AG04450 (cell line): Measurements from ENCODE around the gene PLPP1. TPM values are rescaled to one million over a fixed set of nuclear protein-coding genes. Genes with fewer than 3 reads are reported as not detected.
"Not testable (repeated sequence)": the region's sequence is repeated elsewhere in the genome, so short reads cannot be mapped to it uniquely, and the experiment has no call there.

Source experiments
- CTCF ChIA-PET: fragments of 300-600, 350-600 bp; formaldehyde crosslinking; extraction: SDS; loops from one replicate; lab custom pipeline; 2022; ENCODE audit warnings: antibody characterized with exemption, inconsistent platforms; lab: Charles Lee
- POLR2A ChIA-PET: fragments of 350-600 bp; formaldehyde crosslinking; extraction: SDS; loops from one replicate; lab custom pipeline; 2021; ENCODE audit warnings: antibody characterized with exemption, inconsistent platforms; lab: Yijun Ruan, JAX
- DNase-seq: peaks from one replicate; pipeline ENCODE4 v3.0.0-alpha.2; 2011; ENCODE audit warnings: low read depth, low spot score
- H3K27ac ChIP-seq: one replicate; pipeline ENCODE4 v1.5.1; 2012; ENCODE audit warnings: low read depth, low read length, control low read depth
- H3K27me3 ChIP-seq: one replicate; pipeline ENCODE4 v1.6.0; 2012; ENCODE audit warnings: low read length; ENCODE audit not compliant: control insufficient read depth, insufficient read depth
- H3K4me3 ChIP-seq: 2 replicates; pipeline ENCODE4 v1.5.1; 2011; ENCODE audit warnings: mild to moderate bottlenecking, low read depth, low read length, control low read depth
- H3K9me3 ChIP-seq: 2 replicates; pipeline ENCODE4 v1.5.1; 2012; ENCODE audit warnings: low read length; ENCODE audit not compliant: control insufficient read depth, insufficient read depth
- polyA plus RNA-seq: library from polyadenylated mRNA; depleted of rRNA; stranded (reverse); fragments of >200 nt; gene quantifications from 2 replicates; pipeline ENCODE4 v1.2.3, GENCODE V29; 2011
- TF ChIP-seq, protein P1 (sequence below): IDR thresholded peaks from 2 replicates; pipeline ENCODE4 v1.5.1; 2011; ENCODE audit warnings: low read depth, low read length, control low read depth, inconsistent platforms

Gene PLPP1
- polyA plus RNA-seq, 1 experiment = 54.9 TPM

DNA sequence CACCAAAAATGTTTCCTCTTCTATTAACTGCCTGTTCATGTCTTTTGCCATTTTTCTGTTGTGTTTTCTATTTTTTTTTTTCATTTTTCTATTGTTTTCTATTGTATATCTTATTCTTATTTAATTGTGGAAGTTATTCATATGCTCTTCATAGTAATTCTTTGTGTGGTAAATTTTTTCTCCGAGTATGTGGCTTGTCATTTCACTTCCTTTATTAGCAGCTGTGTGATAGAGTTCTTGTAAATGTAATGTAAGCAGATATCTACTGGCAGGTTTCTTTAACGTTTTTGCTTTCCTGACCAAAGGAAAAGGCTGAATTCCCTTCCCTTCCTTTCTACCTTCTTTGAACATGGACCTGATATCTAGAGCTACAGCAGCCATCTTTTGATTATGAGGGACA lies 5.8 kb upstream of the PLPP1 start:
- TF ChIP-seq, protein P1, sequence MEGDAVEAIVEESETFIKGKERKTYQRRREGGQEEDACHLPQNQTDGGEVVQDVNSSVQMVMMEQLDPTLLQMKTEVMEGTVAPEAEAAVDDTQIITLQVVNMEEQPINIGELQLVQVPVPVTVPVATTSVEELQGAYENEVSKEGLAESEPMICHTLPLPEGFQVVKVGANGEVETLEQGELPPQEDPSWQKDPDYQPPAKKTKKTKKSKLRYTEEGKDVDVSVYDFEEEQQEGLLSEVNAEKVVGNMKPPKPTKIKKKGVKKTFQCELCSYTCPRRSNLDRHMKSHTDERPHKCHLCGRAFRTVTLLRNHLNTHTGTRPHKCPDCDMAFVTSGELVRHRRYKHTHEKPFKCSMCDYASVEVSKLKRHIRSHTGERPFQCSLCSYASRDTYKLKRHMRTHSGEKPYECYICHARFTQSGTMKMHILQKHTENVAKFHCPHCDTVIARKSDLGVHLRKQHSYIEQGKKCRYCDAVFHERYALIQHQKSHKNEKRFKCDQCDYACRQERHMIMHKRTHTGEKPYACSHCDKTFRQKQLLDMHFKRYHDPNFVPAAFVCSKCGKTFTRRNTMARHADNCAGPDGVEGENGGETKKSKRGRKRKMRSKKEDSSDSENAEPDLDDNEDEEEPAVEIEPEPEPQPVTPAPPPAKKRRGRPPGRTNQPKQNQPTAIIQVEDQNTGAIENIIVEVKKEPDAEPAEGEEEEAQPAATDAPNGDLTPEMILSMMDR = no peak
- Histone ChIP-seq H3K4me3 (no peak overlapping the region), H3K27ac (no peak overlapping the region), H3K9me3 (no peaks in the 10 kb centered on the region), H3K27me3 (no peaks in the 10 kb centered on the region)
- CTCF ChIA-PET = interaction anchor here (0.6 to 1.4 kb wide), 2 partner anchors 151 to 1197 kb away, joined by 3 to 4 read pairs; no protein-coding TSS in a partner anchor
- no peak for DNase-seq
- POLR2A ChIA-PET = no interaction called here

DNA sequence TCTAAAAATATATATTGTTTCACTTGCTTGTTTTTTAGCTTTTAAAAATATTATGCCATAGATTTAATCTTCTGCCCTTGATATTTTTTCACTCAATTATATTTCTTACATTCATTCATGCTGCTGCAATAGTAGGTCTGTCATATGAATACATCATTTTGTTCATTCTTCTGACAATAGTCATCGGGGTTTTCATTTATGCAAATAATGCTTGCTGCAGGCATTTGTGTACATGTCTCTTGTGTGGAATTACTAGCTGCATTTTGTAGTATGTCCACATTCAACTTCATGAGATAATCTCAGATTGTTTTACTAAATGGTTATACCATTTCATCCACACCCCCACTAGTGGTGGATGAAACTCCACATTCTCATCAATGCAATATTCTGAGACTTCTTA lies 5.3 kb upstream of the PLPP1 start:
- Histone ChIP-seq H3K27me3 (no peaks in the 10 kb centered on the region), H3K9me3 (no peaks in the 10 kb centered on the region), H3K4me3 (no peak overlapping the region), H3K27ac (no peak overlapping the region)
- TF ChIP-seq, protein P1 = no peak
- DNase-seq = no peak
- POLR2A ChIA-PET = no interaction called here
- CTCF ChIA-PET = interaction anchor here (0.5 to 0.6 kb wide), 2 partner anchors 138 to 1197 kb away, joined by 3 read pairs; no protein-coding TSS in a partner anchor

- H3K27me3 ChIP-seq = no peaks in the 10 kb centered on the region
- DNase-seq = no peak
- no peaks in the 10 kb centered on the region; the same call in 1 of the 2 replicates for H3K9me3 ChIP-seq
- TF ChIP-seq, protein P1 = no peak
- ChIA-PET POLR2A (no interaction called here), CTCF (no interaction called here)
- no peak overlapping the region for H3K4me3 ChIP-seq
- H3K27ac ChIP-seq = no peak overlapping the region
Observed at GRCh38 chr5:55538661-55539060, 3.9 kb upstream of the PLPP1 start.

DNA sequence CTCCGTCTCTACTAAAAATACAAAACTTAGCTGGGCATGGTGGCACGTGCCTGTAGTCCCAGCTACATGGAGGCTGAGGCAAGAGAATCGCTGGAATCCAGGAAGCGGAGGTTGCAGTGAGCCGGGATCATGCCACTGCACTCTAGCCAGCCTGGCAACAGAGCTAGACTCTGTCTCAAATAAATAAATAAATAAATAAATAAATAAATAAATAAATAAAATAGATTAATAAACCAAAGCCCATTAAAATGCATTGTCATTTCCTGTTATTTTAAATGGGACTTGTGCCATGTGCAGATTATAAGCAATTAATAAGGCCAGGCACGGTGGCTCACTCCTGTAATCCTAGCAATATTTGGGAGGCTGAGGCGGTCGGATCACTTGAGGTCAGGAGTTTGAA lies 2.6 kb upstream of the PLPP1 start:
- H3K4me3 ChIP-seq, POLR2A ChIA-PET, H3K27me3 ChIP-seq, DNase-seq, H3K9me3 ChIP-seq, H3K27ac ChIP-seq: not testable (repeated sequence)
- CTCF ChIA-PET = interaction anchor here (0.7 kb wide), 1 partner anchor 8 kb away, joined by 4 read pairs; no protein-coding TSS in a partner anchor

DNA sequence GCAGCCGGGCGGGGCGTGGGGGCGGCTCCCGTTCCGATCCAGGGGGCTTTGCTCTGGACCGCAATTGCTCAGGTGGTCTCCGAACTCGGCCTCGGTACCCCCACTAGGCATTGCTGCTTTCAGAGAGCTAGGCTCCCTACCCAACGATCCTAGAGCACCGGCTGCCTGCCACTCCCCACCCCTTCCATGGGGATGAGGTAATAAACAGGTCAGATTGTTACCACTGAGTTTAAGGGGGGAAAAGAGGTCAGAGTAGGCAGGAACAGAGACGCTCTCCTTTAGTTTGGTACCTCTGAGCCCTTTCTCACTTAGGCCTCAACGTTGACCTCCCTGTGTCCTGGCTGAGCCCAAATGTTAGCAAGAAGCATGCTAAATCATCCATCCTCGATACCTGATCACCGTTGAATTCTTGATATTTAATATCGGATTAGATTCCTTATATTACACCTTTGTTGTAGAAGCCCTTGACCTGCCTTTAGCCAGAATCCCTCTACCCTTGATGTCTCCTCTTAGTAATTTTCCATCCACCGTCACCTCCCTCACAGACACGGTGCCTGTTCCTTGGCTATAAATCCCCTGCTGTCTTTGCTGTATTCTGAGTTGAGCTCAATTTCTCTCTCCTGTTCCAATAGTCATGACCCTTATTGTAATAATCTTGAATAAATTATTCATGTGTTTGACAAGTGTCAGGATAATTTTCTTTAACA lies 588 bp upstream of the PLPP1 start:
- Histone ChIP-seq H3K4me3 (peak overlapping the region; percentile 81), H3K27me3 (no peaks in the 10 kb centered on the region), H3K9me3 (no peaks in the 10 kb centered on the region; the same call in 1 of the 2 replicates), H3K27ac (no peak overlapping the region)
- DNase-seq = no peak
- ChIA-PET POLR2A (no interaction called here), CTCF (interaction anchor here (0.8 to 2.0 kb wide), 3 partner anchors 25 to 156 kb away, joined by 3 to 6 read pairs (median 3); no protein-coding TSS in a partner anchor)
- TF ChIP-seq, protein P1 = no peak
